ENCODE data around the gene GRID2IP.
"Not testable (repeated sequence)": the region's sequence is repeated elsewhere in the genome, so short reads cannot be mapped to it uniquely, and the experiment has no call there.

GRID2IP gene

GRCh38 chr7:6475433-6476186, 75.7 kb downstream of the GRID2IP start:
- TF ChIP-seq, protein P1, sequence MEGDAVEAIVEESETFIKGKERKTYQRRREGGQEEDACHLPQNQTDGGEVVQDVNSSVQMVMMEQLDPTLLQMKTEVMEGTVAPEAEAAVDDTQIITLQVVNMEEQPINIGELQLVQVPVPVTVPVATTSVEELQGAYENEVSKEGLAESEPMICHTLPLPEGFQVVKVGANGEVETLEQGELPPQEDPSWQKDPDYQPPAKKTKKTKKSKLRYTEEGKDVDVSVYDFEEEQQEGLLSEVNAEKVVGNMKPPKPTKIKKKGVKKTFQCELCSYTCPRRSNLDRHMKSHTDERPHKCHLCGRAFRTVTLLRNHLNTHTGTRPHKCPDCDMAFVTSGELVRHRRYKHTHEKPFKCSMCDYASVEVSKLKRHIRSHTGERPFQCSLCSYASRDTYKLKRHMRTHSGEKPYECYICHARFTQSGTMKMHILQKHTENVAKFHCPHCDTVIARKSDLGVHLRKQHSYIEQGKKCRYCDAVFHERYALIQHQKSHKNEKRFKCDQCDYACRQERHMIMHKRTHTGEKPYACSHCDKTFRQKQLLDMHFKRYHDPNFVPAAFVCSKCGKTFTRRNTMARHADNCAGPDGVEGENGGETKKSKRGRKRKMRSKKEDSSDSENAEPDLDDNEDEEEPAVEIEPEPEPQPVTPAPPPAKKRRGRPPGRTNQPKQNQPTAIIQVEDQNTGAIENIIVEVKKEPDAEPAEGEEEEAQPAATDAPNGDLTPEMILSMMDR (IDR thresholded peaks at IDR 0.05): no peak
- TF ChIP-seq ZFX (IDR thresholded peaks at IDR 0.05; ENCODE audit: borderline replicate concordance): no peak
- H3K27ac ChIP-seq: no peak overlapping the region

- no peak overlapping the region for H3K27ac ChIP-seq
- no peak for TF ChIP-seq ZFX (IDR thresholded peaks at IDR 0.05; ENCODE audit: borderline replicate concordance)
- TF ChIP-seq, protein P1 (IDR thresholded peaks at IDR 0.05): no peak
Observed at GRCh38 chr7:6465862-6466261, 85.4 kb downstream of the GRID2IP start.

DNA sequence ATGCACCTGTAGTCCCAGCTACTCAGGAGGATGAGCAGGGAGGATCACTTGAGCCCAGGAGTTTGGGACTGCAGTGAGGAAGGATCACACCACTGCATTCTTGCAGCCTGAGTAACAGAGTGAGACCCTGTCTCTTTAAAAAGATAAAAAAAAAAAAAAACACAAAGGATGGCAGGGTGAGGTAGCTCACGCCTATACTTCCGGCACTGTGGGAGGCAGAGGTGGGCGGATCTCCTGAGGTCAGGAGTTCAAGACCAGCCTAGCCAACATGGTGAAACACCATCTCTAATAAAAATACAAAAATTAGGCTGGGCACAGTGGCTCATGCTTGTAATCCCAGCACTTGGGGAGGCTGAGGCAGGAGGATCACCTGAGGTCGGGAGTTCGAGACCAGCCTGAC, 87.7 kb downstream of the GRID2IP start:
- not testable (repeated sequence) for H3K27ac ChIP-seq

GRCh38 chr7:6461946-6462550, 89.2 kb downstream of the GRID2IP start:
- no peak overlapping the region for H3K27ac ChIP-seq
- no peak for TF ChIP-seq ZFX (IDR thresholded peaks at IDR 0.05; ENCODE audit: borderline replicate concordance)
- TF ChIP-seq, protein P1 (IDR thresholded peaks at IDR 0.05): no peak

DNA sequence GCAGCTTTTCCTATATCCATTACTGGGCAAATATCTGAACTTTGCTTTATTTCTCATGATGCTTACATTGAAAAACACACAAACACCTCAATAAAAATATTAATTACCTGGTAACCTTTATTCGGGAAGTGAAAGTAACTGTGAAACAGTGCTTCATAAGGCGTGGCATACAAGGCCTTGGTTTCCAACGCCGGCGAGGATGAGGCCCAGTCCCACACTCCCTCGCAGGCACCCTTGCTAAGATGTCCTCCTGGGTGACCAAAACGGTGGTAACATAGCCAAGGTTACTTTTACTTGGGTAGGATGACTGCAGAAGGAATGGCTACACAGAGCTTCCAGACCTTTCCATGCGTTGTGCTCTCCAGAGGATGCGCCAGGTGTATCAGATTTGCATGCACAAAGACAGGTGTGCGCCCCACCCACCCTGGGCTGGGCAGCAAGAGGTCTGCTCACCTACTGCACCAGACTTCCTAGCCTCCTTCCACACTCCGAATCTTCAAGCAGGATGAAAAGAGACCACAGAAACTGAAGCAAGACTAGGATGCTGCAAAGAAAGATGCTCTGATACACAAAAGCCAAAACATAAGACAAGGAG, 90.2 kb downstream of the GRID2IP start:
- TF ChIP-seq, protein P1 (IDR thresholded peaks at IDR 0.05): no peak
- TF ChIP-seq ZFX (IDR thresholded peaks at IDR 0.05; ENCODE audit: borderline replicate concordance): no peak
- peak overlapping the region; percentile 56 for H3K27ac ChIP-seq

DNA sequence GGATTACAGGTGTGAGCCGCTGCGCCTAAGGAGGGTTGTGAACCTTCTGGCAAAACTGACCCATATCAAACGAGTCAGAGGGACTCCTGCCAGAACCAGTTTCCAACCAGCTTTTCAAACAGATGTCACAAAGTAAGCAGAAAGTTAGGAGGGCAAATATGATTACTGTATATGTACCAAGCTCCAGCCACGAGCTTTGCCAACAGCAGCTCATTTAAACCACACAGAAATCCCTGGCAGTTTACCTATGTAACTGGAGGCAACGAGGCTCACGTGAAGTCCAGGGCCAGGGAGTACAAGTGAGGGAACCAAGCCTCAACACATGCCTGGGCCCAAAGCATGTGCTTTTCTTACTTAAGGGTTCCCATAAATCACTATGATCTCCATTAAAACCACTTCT, 91.0 kb downstream of the GRID2IP start:
- TF ChIP-seq, protein P1 (IDR thresholded peaks at IDR 0.05): no peak
- no peak for TF ChIP-seq ZFX (IDR thresholded peaks at IDR 0.05; ENCODE audit: borderline replicate concordance)
- peak overlapping the region; percentile 56 for H3K27ac ChIP-seq

- H3K27ac ChIP-seq: not testable (repeated sequence)
Observed at GRCh38 chr7:6458676-6459075, 92.6 kb downstream of the GRID2IP start.

DNA sequence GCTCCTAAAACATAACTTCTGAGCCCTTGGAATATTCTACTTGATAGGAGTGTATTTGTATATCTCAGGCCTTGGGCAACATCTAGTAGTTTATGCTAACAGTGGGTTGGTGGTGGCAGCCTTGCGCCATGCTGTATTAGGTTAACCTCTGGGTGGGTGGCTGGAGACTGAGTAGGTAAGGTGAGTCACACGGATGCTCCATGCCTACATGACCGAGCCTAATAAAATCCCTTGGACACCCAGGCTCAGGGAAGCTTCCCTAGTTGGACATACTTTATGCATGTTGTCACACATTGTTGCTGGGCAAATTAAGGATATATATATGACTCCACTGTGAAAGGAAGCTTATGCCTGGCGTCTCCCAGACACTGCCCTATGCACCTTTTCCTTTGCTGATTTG, 97.5 kb downstream of the GRID2IP start:
- TF ChIP-seq ZFX (IDR thresholded peaks at IDR 0.05; ENCODE audit: borderline replicate concordance): no peak
- TF ChIP-seq, protein P1 (IDR thresholded peaks at IDR 0.05): no peak

More for the DNA sequence above, 97.5 kb downstream of the GRID2IP start:
- H3K27ac ChIP-seq: no peak overlapping the region

Data from 22Rv1 (cell line).